CD4-positive, alpha-beta T cell (primary cell): ENCODE data around the gene ST3GAL2. TPM values are rescaled to one million over a fixed set of nuclear protein-coding genes. Genes with fewer than 3 reads are reported as not detected.

ENCODE experiments used
- ATAC-seq: fragments of 200-7000 bp; cut with Tn5 transposase; one replicate; pipeline ENCODE4 v1.10.0; 2022; ENCODE audit warnings: mild to moderate bottlenecking; ENCODE audit not compliant: poor library complexity
- CTCF ChIA-PET: fragments of 350-600 bp; sonication (Branson Sonifier 250); formaldehyde crosslinking; loops from one replicate; lab custom pipeline; 2021; ENCODE audit warnings: antibody characterized with exemption, inconsistent platforms; lab: Charles Lee
- POLR2A ChIA-PET: fragments of 350-600 bp; sonication (Branson Sonifier 250); formaldehyde crosslinking; loops from one replicate; lab custom pipeline; 2021; ENCODE audit warnings: antibody characterized with exemption, inconsistent platforms; lab: Charles Lee
- DNase-seq, 14 experiments: peaks; one replicate each; pipeline ENCODE4 v3.0.0-alpha.2; 2013 to 2020; ENCODE audit warnings: mixed read lengths in 2 of 14
- H3K27ac ChIP-seq, 2 donors: one replicate each; pipeline versions ENCODE4 v1.5.1 to v1.7.0; 2013; ENCODE audit warnings: low read length in 2 of 2, low read depth in 1 of 2, mild to moderate bottlenecking in 1 of 2
- H3K27me3 ChIP-seq, 2 experiments: 1 replicate in 1 of 2; 2 replicates in 1 of 2; pipeline versions ENCODE4 v1.6.1 to v1.7.0; 2013; ENCODE audit warnings: low read length in 2 of 2, control low read depth in 1 of 2, mild to moderate bottlenecking in 1 of 2, moderate library complexity in 1 of 2; ENCODE audit not compliant: insufficient read depth in 2 of 2, control insufficient read depth in 1 of 2
- H3K36me3 ChIP-seq: one replicate; pipeline ENCODE4 v1.6.1; 2013; ENCODE audit warnings: low read length, control low read depth; ENCODE audit not compliant: insufficient read depth
- H3K4me1 ChIP-seq: one replicate; pipeline ENCODE4 v1.6.1; 2013; ENCODE audit warnings: low read length, control low read depth; ENCODE audit not compliant: insufficient read depth
- H3K4me3 ChIP-seq: one replicate; pipeline ENCODE4 v1.5.1; 2013; ENCODE audit warnings: mild to moderate bottlenecking, low read length, moderate library complexity
- H3K9me3 ChIP-seq, 2 experiments: 1 replicate in 1 of 2; 2 replicates in 1 of 2; pipeline versions ENCODE4 v1.6.1 to v1.7.0; 2013; ENCODE audit warnings: low read length in 2 of 2, mild to moderate bottlenecking in 2 of 2, control low read depth in 1 of 2, moderate library complexity in 1 of 2; ENCODE audit not compliant: control insufficient read depth in 1 of 2, insufficient read depth in 1 of 2
- H3K27ac Mint-ChIP-seq: one replicate; pipeline ENCODE4 v1.8.0; 2020; ENCODE audit warnings: mixed read lengths
- H3K27me3 Mint-ChIP-seq: one replicate; pipeline ENCODE4 v1.8.0; 2021; ENCODE audit warnings: mixed read lengths
- H3K36me3 Mint-ChIP-seq: one replicate; pipeline ENCODE4 v1.8.0; 2021; ENCODE audit warnings: low read depth, mixed read lengths
- H3K4me1 Mint-ChIP-seq: one replicate; pipeline ENCODE4 v1.8.0; 2021; ENCODE audit warnings: low read depth, mixed read lengths
- H3K4me3 Mint-ChIP-seq: one replicate; pipeline ENCODE4 v1.8.0; 2020; ENCODE audit warnings: mild to moderate bottlenecking, mixed read lengths
- H3K9me3 Mint-ChIP-seq: one replicate; pipeline ENCODE4 v1.8.0; 2020; ENCODE audit warnings: mixed read lengths
- CTCF ChIP-seq: fragments of 200-600 bp; IDR thresholded peaks from one replicate; pipeline ENCODE4 v1.8.0; 2022; ENCODE audit warnings: antibody characterized with exemption, mild to moderate bottlenecking
- intact Hi-C, 2 experiments: fragments of 100-400 bp; cut with DNase I in 1 of 2; cut with micrococcal nuclease in 1 of 2; formaldehyde crosslinking; loops; one replicate each; pipeline versions ENCODE4 v1.15.1 to v1.9.0; 2023 to 2025; cut with DNase I, micrococcal nuclease
- total RNA-seq, 174 experiments: library from RNA in 2 of 174; stranded (reverse) in 2 of 174; gene quantifications; one replicate each; pipeline ENCODE4 v1.2.3 and lab custom pipeline; 2021 to 2026

The ST3GAL2 gene
- total RNA-seq, 2 experiments from 2014 or later: 9.8 to 11.1 TPM

GRCh38 chr16:70394853-70395252, 44.0 kb downstream of the ST3GAL2 start:
- H3K4me1 Mint-ChIP-seq: no peaks in the 10 kb centered on the region
- ChIA-PET CTCF (no interaction called here), POLR2A (interaction anchor here (1.2 kb wide), 1 partner anchor 13 kb away, joined by 4 read pairs; no protein-coding TSS in a partner anchor)
- no peak for ATAC-seq
- H3K27ac ChIP-seq: no peak overlapping the region
- no peaks in the 10 kb centered on the region for H3K27me3 Mint-ChIP-seq
- H3K4me3 Mint-ChIP-seq: no peak overlapping the region
- no peaks in the 10 kb centered on the region for H3K9me3 ChIP-seq
- peaks cover 10% of the 10 kb centered on the region for H3K4me1 ChIP-seq
- intact Hi-C loops: loop anchor here in 1 of 2 experiments (5.0 kb wide), 1 partner anchor 72 kb away; no protein-coding TSS in a partner anchor
- DNase-seq: no peak
- H3K36me3 Mint-ChIP-seq: peaks cover 9% of the 10 kb centered on the region
- peaks cover 27% of the 10 kb centered on the region for H3K36me3 ChIP-seq
- H3K27me3 ChIP-seq: no peaks in the 10 kb centered on the region
- no peak for TF ChIP-seq CTCF
- H3K9me3 Mint-ChIP-seq: no peaks in the 10 kb centered on the region
- H3K4me3 ChIP-seq: no peak overlapping the region
- no peak overlapping the region for H3K27ac Mint-ChIP-seq

- H3K36me3 ChIP-seq: peaks cover 17% of the 10 kb centered on the region
- intact Hi-C loops: no loop called here
- no peaks in the 10 kb centered on the region for H3K27me3 ChIP-seq
- Mint-ChIP-seq H3K27ac (no peak overlapping the region), H3K27me3 (no peaks in the 10 kb centered on the region), H3K4me1 (no peaks in the 10 kb centered on the region), H3K36me3 (peaks cover 4% of the 10 kb centered on the region), H3K4me3 (no peak overlapping the region), H3K9me3 (no peaks in the 10 kb centered on the region)
- POLR2A ChIA-PET: no interaction called here
- no peaks in the 10 kb centered on the region for H3K9me3 ChIP-seq
- DNase-seq (no peak), ATAC-seq (no peak)
- H3K4me3 ChIP-seq: no peak overlapping the region
- CTCF ChIA-PET: no interaction called here
- H3K27ac ChIP-seq: no peak overlapping the region
- H3K4me1 ChIP-seq: peaks cover 10% of the 10 kb centered on the region
- no peak for TF ChIP-seq CTCF
Measured at GRCh38 chr16:70393662-70394061, 45.2 kb downstream of the ST3GAL2 start.

GRCh38 chr16:70392606-70393005, 46.3 kb downstream of the ST3GAL2 start:
- Histone ChIP-seq H3K27me3 (no peaks in the 10 kb centered on the region), H3K4me3 (no peak overlapping the region), H3K27ac (no peak overlapping the region), H3K4me1 (peaks cover 10% of the 10 kb centered on the region), H3K9me3 (no peaks in the 10 kb centered on the region), H3K36me3 (peaks cover 18% of the 10 kb centered on the region)
- H3K27ac Mint-ChIP-seq: no peak overlapping the region
- no peak for TF ChIP-seq CTCF
- no peaks in the 10 kb centered on the region for H3K27me3 Mint-ChIP-seq
- H3K4me1 Mint-ChIP-seq: no peaks in the 10 kb centered on the region
- ChIA-PET POLR2A (interaction anchor here (1.0 kb wide), 1 partner anchor 11 kb away, joined by 7 read pairs; no protein-coding TSS in a partner anchor), CTCF (no interaction called here)
- intact Hi-C loops: no loop called here
- ATAC-seq: no peak
- peaks cover 14% of the 10 kb centered on the region for H3K36me3 Mint-ChIP-seq
- DNase-seq: no peak
- H3K4me3 Mint-ChIP-seq: no peak overlapping the region
- no peaks in the 10 kb centered on the region for H3K9me3 Mint-ChIP-seq
